ENCODE measurements around the gene CCDC188.

DNA sequence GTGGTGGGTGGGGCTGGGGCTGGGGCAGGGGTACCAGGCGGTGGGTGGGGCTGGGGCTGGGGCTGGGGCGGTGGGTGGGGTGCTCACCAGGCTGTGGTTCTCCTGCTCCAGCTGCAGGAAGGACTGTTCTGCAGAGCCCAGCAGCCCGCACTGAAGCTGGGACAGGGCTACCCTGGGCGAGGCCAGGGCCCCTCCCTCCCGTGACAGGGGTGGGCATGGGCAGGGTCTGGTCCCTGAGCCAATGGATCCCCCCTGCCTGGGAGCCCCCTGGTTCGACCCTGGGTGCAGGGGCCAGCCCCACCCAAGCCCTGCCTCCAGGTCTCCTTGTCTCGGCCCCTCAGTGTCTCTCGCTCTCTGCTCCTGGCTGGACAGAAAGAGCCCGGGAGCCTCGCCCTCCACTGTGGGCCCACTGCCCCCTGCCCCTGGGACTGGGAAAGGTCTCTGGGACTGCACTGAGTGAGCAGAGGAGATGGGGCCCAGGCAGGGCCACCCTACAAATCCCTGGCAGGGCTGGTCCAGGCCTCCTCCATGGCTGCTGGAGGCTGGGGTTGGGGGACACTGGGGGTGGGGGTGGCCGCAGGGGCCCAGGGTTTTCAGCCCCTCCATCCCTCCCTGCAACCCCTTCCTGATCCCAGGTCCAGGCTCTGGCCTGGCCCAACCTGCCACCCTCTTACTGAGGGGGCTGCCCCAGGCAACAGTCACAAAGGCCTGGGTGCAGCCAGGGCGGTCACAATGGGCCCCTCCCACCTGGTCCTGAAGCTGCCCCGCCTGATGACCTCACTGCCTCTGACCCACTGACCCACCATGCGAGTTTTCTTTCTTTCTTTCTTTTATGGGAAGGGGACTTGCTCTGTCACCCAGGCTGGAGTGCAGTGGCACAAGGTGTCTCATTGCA lies at the start of gene CCDC188:
- TF ChIP-seq POLR2A (IDR thresholded peaks at IDR 0.05; ENCODE audit: extremely low read depth, insufficient read length), result no peak
- TF ChIP-seq, protein P1, sequence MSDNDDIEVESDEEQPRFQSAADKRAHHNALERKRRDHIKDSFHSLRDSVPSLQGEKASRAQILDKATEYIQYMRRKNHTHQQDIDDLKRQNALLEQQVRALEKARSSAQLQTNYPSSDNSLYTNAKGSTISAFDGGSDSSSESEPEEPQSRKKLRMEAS (IDR thresholded peaks at IDR 0.05; ENCODE audit: low read depth, low read length), result no peak
- TF ChIP-seq, protein P2, sequence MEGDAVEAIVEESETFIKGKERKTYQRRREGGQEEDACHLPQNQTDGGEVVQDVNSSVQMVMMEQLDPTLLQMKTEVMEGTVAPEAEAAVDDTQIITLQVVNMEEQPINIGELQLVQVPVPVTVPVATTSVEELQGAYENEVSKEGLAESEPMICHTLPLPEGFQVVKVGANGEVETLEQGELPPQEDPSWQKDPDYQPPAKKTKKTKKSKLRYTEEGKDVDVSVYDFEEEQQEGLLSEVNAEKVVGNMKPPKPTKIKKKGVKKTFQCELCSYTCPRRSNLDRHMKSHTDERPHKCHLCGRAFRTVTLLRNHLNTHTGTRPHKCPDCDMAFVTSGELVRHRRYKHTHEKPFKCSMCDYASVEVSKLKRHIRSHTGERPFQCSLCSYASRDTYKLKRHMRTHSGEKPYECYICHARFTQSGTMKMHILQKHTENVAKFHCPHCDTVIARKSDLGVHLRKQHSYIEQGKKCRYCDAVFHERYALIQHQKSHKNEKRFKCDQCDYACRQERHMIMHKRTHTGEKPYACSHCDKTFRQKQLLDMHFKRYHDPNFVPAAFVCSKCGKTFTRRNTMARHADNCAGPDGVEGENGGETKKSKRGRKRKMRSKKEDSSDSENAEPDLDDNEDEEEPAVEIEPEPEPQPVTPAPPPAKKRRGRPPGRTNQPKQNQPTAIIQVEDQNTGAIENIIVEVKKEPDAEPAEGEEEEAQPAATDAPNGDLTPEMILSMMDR (IDR thresholded peaks at IDR 0.05; ENCODE audit: low read depth, low read length), result no peak
